HepG2 (cell line): ENCODE results near the gene PTRH2. TPM values are rescaled to one million over a fixed set of nuclear protein-coding genes. Genes with fewer than 3 reads are reported as not detected.
A peak's percentile ranks its signal among the peaks of the same experiment; 100 is the strongest.

ENCODE experiments used
- ATAD3A ChIP-seq: sonication (generic); formaldehyde crosslinking; IDR thresholded peaks from 2 replicates; pipeline ENCODE4 v1.4.0; 2020; ENCODE audit warnings: missing genetic modification reagents
- DNMT1 ChIP-seq: sonication (generic); formaldehyde crosslinking; IDR thresholded peaks from 2 replicates; pipeline ENCODE4 v1.5.1; 2020; ENCODE audit warnings: mild to moderate bottlenecking, missing genetic modification reagents
- HDAC6 ChIP-seq: fragments of 200-600 bp; sonication (generic); IDR thresholded peaks from 2 replicates; pipeline ENCODE4 v1.7.0; 2017; ENCODE audit warnings: mild to moderate bottlenecking, antibody characterized with exemption, low read length, low read depth
- MYPOP ChIP-seq: sonication (generic); formaldehyde crosslinking; IDR thresholded peaks from 2 replicates; pipeline ENCODE4 v1.8.1; 2023; ENCODE audit warnings: mild to moderate bottlenecking, moderate library complexity, missing genetic modification reagents
- MZF1 ChIP-seq: sonication (generic); formaldehyde crosslinking; IDR thresholded peaks from 2 replicates; pipeline ENCODE4 v1.8.1; 2023; ENCODE audit warnings: mild to moderate bottlenecking, missing genetic modification reagents, borderline replicate concordance
- NFIB ChIP-seq: sonication (generic); formaldehyde crosslinking; IDR thresholded peaks from 2 replicates; pipeline ENCODE4 v1.9.0; 2021; ENCODE audit warnings: missing genetic modification reagents, mild to moderate bottlenecking, borderline replicate concordance
- POLR2AphosphoS2 ChIP-seq: IDR thresholded peaks from 2 replicates; pipeline ENCODE4 v1.6.1; 2011; ENCODE audit warnings: low read depth, low read length, improper control_type of control experiment
- RBM39 ChIP-seq: fragments of 200-400 bp; formaldehyde crosslinking; IDR thresholded peaks from one replicate; pipeline ENCODE4 v1.6.1; 2018; ENCODE audit warnings: antibody characterized with exemption, mild to moderate bottlenecking, low read depth, low read length; ENCODE audit not compliant: poor library complexity, severe bottlenecking
- SRY ChIP-seq: sonication (generic); formaldehyde crosslinking; IDR thresholded peaks from 2 replicates; pipeline ENCODE4 v1.8.0; 2022; ENCODE audit warnings: mild to moderate bottlenecking, missing genetic modification reagents
- ZBTB10 ChIP-seq: sonication (generic); formaldehyde crosslinking; IDR thresholded peaks from 2 replicates; pipeline ENCODE4 v1.4.0; 2020; ENCODE audit warnings: missing genetic modification reagents, borderline replicate concordance
- ZBTB33 ChIP-seq: sonication (generic); formaldehyde crosslinking; IDR thresholded peaks from 2 replicates; pipeline ENCODE4 v1.4.0; 2020; ENCODE audit warnings: missing genetic modification reagents
- ZFP1 ChIP-seq: IDR thresholded peaks from 2 replicates; pipeline ENCODE4 v1.6.1; 2016
- ZNF350 ChIP-seq: sonication (generic); formaldehyde crosslinking; IDR thresholded peaks from 2 replicates; pipeline ENCODE4 v1.4.0; 2020; ENCODE audit warnings: mild to moderate bottlenecking, low read depth, missing genetic modification reagents, borderline replicate concordance
- ZNF614 ChIP-seq: IDR thresholded peaks from 2 replicates; pipeline ENCODE4 v1.6.1; 2018; ENCODE audit warnings: missing biosample characterization, missing genetic modification reagents, inconsistent platforms, borderline replicate concordance
- ZNF687 ChIP-seq: sonication (generic); formaldehyde crosslinking; IDR thresholded peaks from 2 replicates; pipeline ENCODE4 v1.5.1; 2020; ENCODE audit warnings: mild to moderate bottlenecking, missing genetic modification reagents, moderate library complexity
- ZNF788 ChIP-seq: sonication (generic); formaldehyde crosslinking; IDR thresholded peaks from 2 replicates; pipeline ENCODE4 v1.5.0; 2020; ENCODE audit warnings: mild to moderate bottlenecking, missing genetic modification reagents, borderline replicate concordance
- polyA plus RNA-seq, 8 experiments: library from polyadenylated mRNA; depleted of rRNA in 3 of 8; stranded (reverse) in 7 of 8; unstranded in 1 of 8; fragments of >200 nt; fragmentation: Illumina TruSeq in 4 of 8; extraction: Trizol in 4 of 8; gene quantifications; 2 replicates each; pipeline versions ENCODE4 v1.2.1 to v1.2.3, GENCODE V29; 2011 to 2016; ENCODE audit warnings: low read depth in 4 of 8, missing spikeins in 1 of 8, mixed read lengths in 1 of 8; ENCODE audit not compliant: insufficient read depth in 1 of 8
- total RNA-seq, 5 experiments: library from RNA; depleted of rRNA; stranded (reverse); fragments of >200 nt; fragmentation: Illumina TruSeq; extraction: Trizol; gene quantifications; 2 replicates each; pipeline ENCODE4 v1.2.3, GENCODE V29; 2016; ENCODE audit warnings: low read depth in 1 of 5

Gene PTRH2
- total and polyA plus RNA-seq, 2 of the 13 experiments (the other 11 are each of a cell fraction or from before 2014, with no cell fraction given), result 67.7 to 83.3 TPM

- TF ChIP-seq MZF1 (CRISPR knock-in tag) (0 out of 2 replicates have a peak, but pooled peaks have one; percentile 4), ZBTB33 (CRISPR knock-in tag) (no peak; the same call in 1 of the 2 replicates), DNMT1 (CRISPR knock-in tag) (0 out of 2 replicates have a peak, but pooled peaks have one; percentile 11), ZNF687 (CRISPR knock-in tag) (peak; percentile 97), POLR2AphosphoS2 (peak; percentile 97), HDAC6 (no peak), NFIB (CRISPR knock-in tag) (no peak), ZNF350 (CRISPR knock-in tag) (peak; percentile 91; the same call in 1 of the 2 replicates), RBM39 (no peak), ZNF788 (no peak), SRY (CRISPR knock-in tag) (peak; percentile 65), ZBTB10 (no peak; the same call in 1 of the 2 replicates), ATAD3A (CRISPR knock-in tag) (no peak), ZNF614 (peak; percentile 90; the same call in 1 of the 2 replicates), ZFP1 (peak; percentile 80; the same call in 1 of the 2 replicates), MYPOP (CRISPR knock-in tag) (peak; percentile 76; the same call in 1 of the 2 replicates)
Measured at GRCh38 chr17:59707149-59707970, at the start of gene PTRH2, which contains the start of gene VMP1 (continued).
